GM06990 (cell line): ENCODE measurements around the gene KAT2B.
"Not testable (repeated sequence)": the region's sequence is repeated elsewhere in the genome, so short reads cannot be mapped to it uniquely, and the experiment has no call there.

Experiments used
- DNase-seq: peaks from one replicate; pipeline ENCODE4 v3.0.0-alpha.2; 2011; ENCODE audit not compliant: insufficient read length; ENCODE audit errors: extremely low read depth
- H3K27me3 ChIP-seq: replicated peaks from 2 replicates; pipeline ENCODE4 v1.6.0; 2011; ENCODE audit warnings: low read length; ENCODE audit not compliant: control insufficient read depth, insufficient read depth
- H3K36me3 ChIP-seq: 2 replicates; pipeline ENCODE4 v1.5.1; 2011; ENCODE audit warnings: low read length; ENCODE audit not compliant: control insufficient read depth, insufficient read depth
- H3K4me3 ChIP-seq: replicated peaks from 2 replicates; pipeline ENCODE4 v1.5.1; 2011; ENCODE audit warnings: low read depth, mild to moderate bottlenecking, control low read depth, low read length
- CTCF ChIP-seq: IDR thresholded peaks from 2 replicates; pipeline ENCODE4 v1.5.1; 2011; ENCODE audit warnings: low read length, control low read depth, mild to moderate bottlenecking, inconsistent platforms; ENCODE audit not compliant: insufficient read depth, poor library complexity, severe bottlenecking

The KAT2B gene

DNA sequence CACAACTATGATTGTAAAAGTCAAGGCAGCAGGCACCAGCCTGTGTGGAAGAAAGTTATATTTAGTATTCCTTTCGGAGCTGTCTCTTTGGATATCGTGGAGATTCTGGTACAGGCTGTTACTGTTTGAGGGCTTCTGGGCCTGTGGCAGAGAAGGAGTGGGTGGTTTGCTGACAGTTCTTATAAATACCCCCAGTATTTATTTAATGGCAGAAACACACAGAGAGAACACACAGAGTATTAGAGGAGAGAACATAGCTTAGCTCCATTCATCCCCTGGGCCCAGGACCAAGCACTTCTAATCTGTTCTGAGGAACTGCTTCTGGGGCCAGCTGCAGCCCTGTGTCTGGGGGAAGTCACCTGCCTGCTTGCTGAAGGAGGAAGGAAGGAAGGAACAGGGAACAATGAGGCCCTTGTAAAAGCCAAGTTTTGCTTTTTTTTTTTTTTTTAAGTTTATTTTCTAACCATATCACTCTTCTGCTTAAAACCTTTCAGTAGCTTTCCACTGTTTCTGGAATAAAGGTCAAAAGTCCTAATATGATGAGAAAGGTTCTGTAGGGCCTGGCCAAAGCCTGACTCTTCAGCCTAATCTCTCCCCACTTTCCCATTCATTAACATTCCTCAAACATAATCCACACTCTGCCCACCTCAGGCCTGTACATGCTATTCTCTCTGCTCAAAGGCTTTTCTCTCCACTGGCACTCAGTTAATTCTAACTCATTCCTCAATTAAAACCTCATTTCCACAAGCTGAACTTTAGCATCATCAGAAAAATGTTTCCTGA, 16.4 kb upstream of the KAT2B start:
- TF ChIP-seq CTCF, result no peak
- no peaks in the 10 kb centered on the region for H3K36me3 ChIP-seq
- no peaks in the 10 kb centered on the region for H3K27me3 ChIP-seq
- no peak for DNase-seq
- no peak overlapping the region for H3K4me3 ChIP-seq

DNA sequence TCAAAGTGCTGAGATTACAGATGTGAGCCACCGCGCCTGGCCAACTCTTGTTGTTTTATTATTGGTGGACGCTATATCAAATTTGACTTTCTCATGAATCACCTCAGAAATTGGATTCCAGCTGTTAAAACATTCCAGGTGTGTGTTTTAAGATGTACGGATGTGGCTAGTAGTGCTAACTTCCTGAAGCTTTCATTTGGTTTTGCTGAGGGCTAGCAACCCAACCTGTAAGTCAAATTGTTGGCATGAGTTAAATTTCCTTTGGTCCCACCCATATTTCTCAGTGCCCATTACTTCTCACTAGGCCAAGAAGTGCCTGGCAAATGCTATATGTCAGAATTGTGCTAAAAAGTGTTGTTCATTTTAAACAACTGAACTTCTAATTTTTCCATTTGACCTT, 13.1 kb upstream of the KAT2B start:
- H3K4me3 ChIP-seq, result no peak overlapping the region
- no peaks in the 10 kb centered on the region for H3K27me3 ChIP-seq
- no peak for TF ChIP-seq CTCF
- DNase-seq, result no peak
- no peaks in the 10 kb centered on the region for H3K36me3 ChIP-seq

GRCh38 chr3:20028905-20029331, 11.3 kb upstream of the KAT2B start:
- no peak for DNase-seq
- no peak overlapping the region for H3K4me3 ChIP-seq
- no peaks in the 10 kb centered on the region for H3K27me3 ChIP-seq
- TF ChIP-seq CTCF, result no peak
- no peaks in the 10 kb centered on the region for H3K36me3 ChIP-seq

- not testable (repeated sequence) for H3K4me3 ChIP-seq, H3K36me3 ChIP-seq, H3K27me3 ChIP-seq, DNase-seq
Measured at GRCh38 chr3:20031939-20032338, 8.3 kb upstream of the KAT2B start.

DNA sequence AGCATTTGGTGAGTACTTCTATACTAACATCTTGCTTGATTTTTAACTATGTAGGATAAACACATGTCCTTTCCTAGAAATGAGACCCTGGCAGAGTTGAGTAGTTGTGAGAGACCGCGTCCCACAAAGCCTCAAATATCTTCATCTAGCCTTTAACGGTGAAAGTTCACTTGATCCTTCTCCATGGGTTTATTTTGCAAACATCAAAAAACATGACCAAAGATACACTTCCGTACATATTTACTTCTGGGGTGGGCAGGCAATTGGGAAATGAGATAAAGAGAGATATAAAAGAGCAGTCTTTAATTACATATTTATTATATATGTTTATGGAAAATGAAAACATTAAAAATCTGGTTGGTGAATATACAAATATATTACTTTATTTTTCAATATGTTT, 5.2 kb upstream of the KAT2B start:
- H3K27me3 ChIP-seq, result no peaks in the 10 kb centered on the region
- H3K36me3 ChIP-seq, result no peaks in the 10 kb centered on the region
- DNase-seq, result no peak
- TF ChIP-seq CTCF, result no peak
- H3K4me3 ChIP-seq, result no peak overlapping the region

GRCh38 chr3:20037255-20037996, 2.8 kb upstream of the KAT2B start:
- DNase-seq, result no peak
- H3K36me3 ChIP-seq, result no peaks in the 10 kb centered on the region
- H3K27me3 ChIP-seq, result no peaks in the 10 kb centered on the region
- no peak for TF ChIP-seq CTCF
- H3K4me3 ChIP-seq, result no peak overlapping the region
